Heart right ventricle (tissue), 16 donors: ENCODE results near the gene TET2. TPM values are rescaled to one million over a fixed set of nuclear protein-coding genes. Genes with fewer than 3 reads are reported as not detected.
A peak's percentile ranks its signal among the peaks of the same experiment; 100 is the strongest.

Experiments used
- ATAC-seq, 8 donors: fragments of 200-7000 bp; cut with Tn5 transposase; one replicate each; pipeline ENCODE4 v1.9.1; 2020; ENCODE audit warnings: mild to moderate bottlenecking in 8 of 8, moderate library complexity in 8 of 8, moderate number of reproducible peaks in 1 of 8
- DNase-seq, 2 donors: peaks; one replicate each; pipeline ENCODE4 v3.0.0-alpha.2; 2020
- H3K27ac ChIP-seq, 10 donors: fragments of 200-600 bp; sonication (generic) in 2 of 10; one replicate each; pipeline versions ENCODE4 v1.5.0 to v1.8.0; 2020 to 2022; ENCODE audit warnings: mild to moderate bottlenecking in 3 of 10
- H3K27me3 ChIP-seq, 7 donors: fragments of 200-600 bp; one replicate each; pipeline ENCODE4 v1.8.0; 2021 to 2022; ENCODE audit warnings: mild to moderate bottlenecking in 2 of 7
- H3K36me3 ChIP-seq, 9 donors: fragments of 200-600 bp; sonication (generic) in 1 of 9; one replicate each; pipeline versions ENCODE4 v1.5.0 to v1.8.0; 2020 to 2022; ENCODE audit warnings: mild to moderate bottlenecking in 2 of 9
- H3K4me1 ChIP-seq, 9 donors: fragments of 200-600 bp; sonication (generic) in 1 of 9; one replicate each; pipeline versions ENCODE4 v1.5.0 to v1.8.0; 2020 to 2022; ENCODE audit warnings: mild to moderate bottlenecking in 4 of 9
- H3K4me3 ChIP-seq, 10 donors: fragments of 200-600 bp; sonication (generic) in 2 of 10; one replicate each; pipeline versions ENCODE4 v1.5.0 to v1.8.0; 2020 to 2022; ENCODE audit warnings: mild to moderate bottlenecking in 7 of 10, moderate library complexity in 2 of 10
- H3K9me3 ChIP-seq, 11 donors: fragments of 200-600 bp in 10 of 11; sonication (generic) in 2 of 11; one replicate each; pipeline versions ENCODE4 v1.5.0 to v1.8.0; 2013 to 2022; ENCODE audit warnings: mild to moderate bottlenecking in 2 of 11, control low read depth in 1 of 11, moderate library complexity in 1 of 11
- WGBS, 2 donors: extraction: QIAGEN DNeasy Blood & Tissue Kit; methylation state at CpG; one replicate each; pipeline ENCODE4 v1.1.7; 2013; ENCODE audit warnings: inconsistent platforms in 1 of 2; 5-methylcytosine and 5-hydroxymethylcytosine counted together
- intact Hi-C, 10 donors: fragments of 100-400 bp; cut with DNase I; formaldehyde crosslinking; loops; one replicate each; pipeline versions ENCODE4 v1.11.1 to v1.14.2; 2022
- polyA plus RNA-seq, 2 donors: library from polyadenylated mRNA; stranded (reverse); fragments of 200-250 nt; gene quantifications; one replicate each; pipeline ENCODE4 v1.2.3, GENCODE V29; 2013
- total RNA-seq, 10 donors: library from RNA; stranded (reverse); fragmentation: NEBNext Ultra II Directional in 3 of 10; extraction: Animal tissue kit (Norgen Biotek cat#: 25700) in 3 of 10; gene quantifications; one replicate each; pipeline versions ENCODE4 v1.2.1 to v1.2.4, GENCODE V29; 2021 to 2023
- TF ChIP-seq, protein P1 (sequence below), 9 donors: fragments of 200-600 bp; sonication (generic) in 2 of 9; IDR thresholded peaks; one replicate each; pipeline versions ENCODE4 v1.5.0 to v1.8.0; 2021 to 2022; ENCODE audit warnings: antibody characterized with exemption in 9 of 9, mild to moderate bottlenecking in 5 of 9, moderate library complexity in 1 of 9
- donor health status: Arrhythmogenic right ventricular cardiomyopathy.
- donor health status: ischemic (EF 13 %, LVEDD 7.1; RV severe dilation, severe dysfunction).
- donor health status: healthy with polysubstance abuse.
- donor health status: DM: no; HTN: yes; CAD: no.
- donor health status: DM: no; HTN: no; CAD: no.
- donor health status: ischemic (EF 25% LVEDD 6.9; RV normal size, moderate dysfunction).
- donor health status: ischemic (EF 25% LVEDD 5.7; RV mildly dilated, moderate dysfunction).
- donor health status: healthy.
- donor health status: DM: yes; HTN: yes; CAD: no.
- donor health status: Ischemic cardiomyopathy.
- donor health status: ischemic (EF 35%, LVEDD 5.7; RV mildly dilated, moderate dysfunction).
- donor health status: nonischemic (EF 11% LVEDD 7.7; RV severe dilation, severe dysfunction).
- donor health status: DM: yes; HTN: yes; CAD: no.
- donor health status: PGD.
- donor health status: ischemic (EF 29% LVEDD 5.4; RV normal size, mild dysfunction).
- donor health status: nonischemic (EF 23%, LVEDD 6.1; RV moderate dilation, normal function).

The TET2 gene
- total and polyA plus RNA-seq, 12 donors = 1.4 to 20.6 (median 16.8) TPM

DNA sequence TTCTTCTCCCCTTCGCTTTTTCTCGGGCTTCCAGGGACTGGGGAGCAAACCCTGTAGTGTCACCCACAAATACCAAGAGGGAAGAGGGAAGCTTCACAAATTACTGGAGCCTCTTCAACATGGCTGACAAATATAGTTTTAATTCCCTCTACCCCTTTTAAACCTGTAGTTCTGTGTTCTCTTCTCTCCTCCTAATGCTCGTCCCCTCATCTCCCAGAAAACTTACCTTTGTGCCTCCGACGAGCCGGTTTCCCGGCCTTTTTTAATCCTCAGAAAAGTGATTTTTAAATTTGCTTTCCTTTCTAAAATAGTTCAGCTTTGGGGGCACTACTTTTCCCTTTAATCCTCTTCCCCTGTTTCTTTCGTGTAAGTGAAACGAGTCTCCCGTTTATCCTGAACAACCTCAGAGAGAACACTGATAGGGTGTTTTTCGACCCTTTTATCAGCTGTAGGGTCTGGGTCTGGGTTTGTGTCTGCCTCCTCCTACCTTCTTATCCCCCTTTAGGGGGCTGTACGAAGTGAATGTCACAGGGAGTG, 408 bp downstream of the TET2 start:
- intact Hi-C loops = loop anchor here in 8 of 10 donors (2.0 to 10.0 kb wide), 12 partner anchors 35 to 568 kb away; partner anchors contain the start of genes GSTCD (in 2 of the 8) and INTS12 (in 2 of the 8)
- Histone ChIP-seq H3K27ac (peak overlapping the region; percentile 69 to 97 (median 87)), H3K4me3 (peak overlapping the region; percentile 63 to 95 (median 85)), H3K9me3 (no peaks in the 10 kb centered on the region), H3K4me1 (peaks cover 0 to 53% (median 35%) of the 10 kb centered on the region in 9 donors), H3K27me3 (no peaks in the 10 kb centered on the region), H3K36me3 (no peaks in the 10 kb centered on the region)
- 0 to 1% methylated on average over 12 of the region's 12 CpGs for WGBS, 2 donors
- TF ChIP-seq, protein P1, sequence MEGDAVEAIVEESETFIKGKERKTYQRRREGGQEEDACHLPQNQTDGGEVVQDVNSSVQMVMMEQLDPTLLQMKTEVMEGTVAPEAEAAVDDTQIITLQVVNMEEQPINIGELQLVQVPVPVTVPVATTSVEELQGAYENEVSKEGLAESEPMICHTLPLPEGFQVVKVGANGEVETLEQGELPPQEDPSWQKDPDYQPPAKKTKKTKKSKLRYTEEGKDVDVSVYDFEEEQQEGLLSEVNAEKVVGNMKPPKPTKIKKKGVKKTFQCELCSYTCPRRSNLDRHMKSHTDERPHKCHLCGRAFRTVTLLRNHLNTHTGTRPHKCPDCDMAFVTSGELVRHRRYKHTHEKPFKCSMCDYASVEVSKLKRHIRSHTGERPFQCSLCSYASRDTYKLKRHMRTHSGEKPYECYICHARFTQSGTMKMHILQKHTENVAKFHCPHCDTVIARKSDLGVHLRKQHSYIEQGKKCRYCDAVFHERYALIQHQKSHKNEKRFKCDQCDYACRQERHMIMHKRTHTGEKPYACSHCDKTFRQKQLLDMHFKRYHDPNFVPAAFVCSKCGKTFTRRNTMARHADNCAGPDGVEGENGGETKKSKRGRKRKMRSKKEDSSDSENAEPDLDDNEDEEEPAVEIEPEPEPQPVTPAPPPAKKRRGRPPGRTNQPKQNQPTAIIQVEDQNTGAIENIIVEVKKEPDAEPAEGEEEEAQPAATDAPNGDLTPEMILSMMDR (IDR thresholded peaks at IDR 0.05) = no peak
- peak in 6 of 8 donors; percentile 2 to 43 (median 34) for ATAC-seq
- DNase-seq = no peak

GRCh38 chr4:105147553-105148161, 981 bp downstream of the TET2 start:
- intact Hi-C loops = loop anchor here in 8 of 10 donors (2.0 to 10.0 kb wide), 12 partner anchors 35 to 567 kb away; partner anchors contain the start of genes GSTCD (in 2 of the 8) and INTS12 (in 2 of the 8)

DNA sequence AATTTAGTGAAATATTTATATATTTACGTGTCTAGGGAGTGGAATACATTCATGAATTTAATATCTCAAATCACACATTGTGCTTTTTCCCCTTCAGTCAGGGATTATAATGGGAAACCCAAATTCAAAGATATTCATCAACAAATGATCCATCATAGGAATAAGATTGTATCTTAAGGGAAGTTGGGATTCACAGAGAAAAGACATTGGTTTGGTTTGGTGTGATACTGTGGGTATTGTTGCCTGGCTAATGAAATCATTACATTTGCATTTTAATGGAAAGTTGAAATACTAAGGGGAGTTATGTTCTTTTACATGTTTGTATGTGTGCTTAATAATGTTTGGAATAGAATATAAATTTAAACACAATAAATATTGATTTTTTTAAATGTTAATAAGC, 1.7 kb downstream of the TET2 start:
- TF ChIP-seq, protein P1 (IDR thresholded peaks at IDR 0.05) = no peak
- intact Hi-C loops = loop anchor here in 8 of 10 donors (5.0 to 10.0 kb wide), 11 partner anchors 34 to 566 kb away; partner anchors contain the start of genes GSTCD (in 2 of the 8) and INTS12 (in 2 of the 8)
- no peaks in the 10 kb centered on the region for H3K27me3 ChIP-seq
- peak overlapping the region in 9 of 10 donors; percentile 72 to 95 (median 86) for H3K4me3 ChIP-seq
- 13 to 42% methylated on average over 1 of the region's 1 CpG for WGBS, 2 donors
- peaks cover 0 to 61% (median 35%) of the 10 kb centered on the region in 9 donors for H3K4me1 ChIP-seq
- no peaks in the 10 kb centered on the region for H3K36me3 ChIP-seq
- ATAC-seq = no peak
- H3K9me3 ChIP-seq = no peaks in the 10 kb centered on the region
- peak overlapping the region in 5 of 10 donors; percentile 85 to 97 (median 87) for H3K27ac ChIP-seq
- no peak for DNase-seq

More at GRCh38 chr4:105147553-105148161, 981 bp downstream of the TET2 start:
- peak overlapping the region; percentile 63 to 95 (median 85) for H3K4me3 ChIP-seq
- H3K4me1 ChIP-seq = peaks cover 0 to 54% (median 35%) of the 10 kb centered on the region in 9 donors
- H3K9me3 ChIP-seq = no peaks in the 10 kb centered on the region
- WGBS, 2 donors = 1% methylated on average over 16 of the region's 16 CpGs
- H3K36me3 ChIP-seq = no peaks in the 10 kb centered on the region
- peak in 1 of 2 donors; percentile 27 for DNase-seq
- H3K27ac ChIP-seq = peak overlapping the region in 9 of 10 donors; percentile 81 to 97 (median 87)
- ATAC-seq = peak in 6 of 8 donors; percentile 6 to 65 (median 46)
- no peaks in the 10 kb centered on the region for H3K27me3 ChIP-seq
- TF ChIP-seq, protein P1 (IDR thresholded peaks at IDR 0.05) = no peak

DNA sequence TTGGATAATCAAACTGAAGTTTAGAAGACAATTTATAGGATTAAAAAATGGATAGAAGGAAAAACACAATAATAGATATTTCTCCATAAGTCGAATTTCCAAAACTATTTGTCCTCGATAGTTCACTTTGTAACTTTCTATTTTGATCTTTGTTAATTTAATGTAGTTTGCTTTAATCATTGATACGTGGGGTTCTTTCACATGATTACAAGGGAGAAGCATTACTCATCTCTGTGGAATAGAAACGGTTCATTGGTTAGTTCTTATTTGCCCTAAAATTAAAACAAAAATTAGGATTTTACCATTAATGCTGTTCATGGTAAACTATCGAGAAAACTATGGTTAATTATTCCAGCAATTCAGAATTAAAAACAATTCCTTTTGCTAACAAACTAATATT, 2.1 kb downstream of the TET2 start:
- H3K27me3 ChIP-seq = no peaks in the 10 kb centered on the region

More for the DNA sequence above, 2.1 kb downstream of the TET2 start:
- Histone ChIP-seq H3K4me3 (peak overlapping the region in 7 of 10 donors; percentile 72 to 95 (median 86)), H3K27ac (peak overlapping the region in 4 of 10 donors; percentile 85 to 97 (median 90)), H3K4me1 (peaks cover 0 to 64% (median 35%) of the 10 kb centered on the region in 9 donors), H3K9me3 (no peaks in the 10 kb centered on the region), H3K36me3 (no peaks in the 10 kb centered on the region)
- DNase-seq (no peak), ATAC-seq (no peak)
- intact Hi-C loops = loop anchor here in 8 of 10 donors (5.0 to 10.0 kb wide), 11 partner anchors 34 to 566 kb away; partner anchors contain the start of genes GSTCD (in 2 of the 8) and INTS12 (in 2 of the 8)
- TF ChIP-seq, protein P1 (IDR thresholded peaks at IDR 0.05) = no peak
- 54 to 56% methylated on average over 5 of the region's 5 CpGs for WGBS, 2 donors
